ENCODE measurements around the gene ZSCAN23.
"Not testable (repeated sequence)": the region's sequence is repeated elsewhere in the genome, so short reads cannot be mapped to it uniquely, and the experiment has no call there.

DNA sequence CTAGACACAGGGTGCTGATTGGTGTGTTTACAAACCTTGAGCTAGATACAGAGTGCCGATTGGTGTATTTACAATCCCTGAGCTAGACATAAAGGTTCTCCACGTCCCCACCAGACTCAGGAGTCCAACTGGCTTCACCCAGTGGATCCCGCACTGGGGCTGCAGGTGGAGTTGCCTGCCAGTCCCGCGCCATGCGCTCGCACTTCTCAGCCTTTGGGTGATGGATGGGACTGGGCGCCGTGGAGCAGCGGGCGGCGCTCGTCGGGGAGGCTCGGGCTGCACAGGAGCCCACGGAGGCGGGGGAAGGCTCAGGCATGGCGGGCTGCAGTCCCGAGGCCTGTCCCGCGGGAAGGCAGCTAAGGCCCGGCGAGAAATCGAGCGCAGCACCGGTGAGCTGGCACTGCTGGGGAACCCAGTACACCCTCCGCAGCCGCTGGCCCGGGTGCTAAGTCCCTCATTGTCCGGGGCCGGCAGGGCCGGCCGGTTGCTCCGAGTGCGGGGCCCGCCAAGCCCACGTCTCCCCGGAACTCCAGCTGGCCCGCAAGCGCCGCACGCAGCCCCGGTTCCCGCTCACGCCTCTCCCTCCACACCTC is 26.0 kb upstream of the ZSCAN23 start:
- TF ChIP-seq, protein P1, sequence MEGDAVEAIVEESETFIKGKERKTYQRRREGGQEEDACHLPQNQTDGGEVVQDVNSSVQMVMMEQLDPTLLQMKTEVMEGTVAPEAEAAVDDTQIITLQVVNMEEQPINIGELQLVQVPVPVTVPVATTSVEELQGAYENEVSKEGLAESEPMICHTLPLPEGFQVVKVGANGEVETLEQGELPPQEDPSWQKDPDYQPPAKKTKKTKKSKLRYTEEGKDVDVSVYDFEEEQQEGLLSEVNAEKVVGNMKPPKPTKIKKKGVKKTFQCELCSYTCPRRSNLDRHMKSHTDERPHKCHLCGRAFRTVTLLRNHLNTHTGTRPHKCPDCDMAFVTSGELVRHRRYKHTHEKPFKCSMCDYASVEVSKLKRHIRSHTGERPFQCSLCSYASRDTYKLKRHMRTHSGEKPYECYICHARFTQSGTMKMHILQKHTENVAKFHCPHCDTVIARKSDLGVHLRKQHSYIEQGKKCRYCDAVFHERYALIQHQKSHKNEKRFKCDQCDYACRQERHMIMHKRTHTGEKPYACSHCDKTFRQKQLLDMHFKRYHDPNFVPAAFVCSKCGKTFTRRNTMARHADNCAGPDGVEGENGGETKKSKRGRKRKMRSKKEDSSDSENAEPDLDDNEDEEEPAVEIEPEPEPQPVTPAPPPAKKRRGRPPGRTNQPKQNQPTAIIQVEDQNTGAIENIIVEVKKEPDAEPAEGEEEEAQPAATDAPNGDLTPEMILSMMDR (IDR thresholded peaks at IDR 0.05) = not testable (repeated sequence)
- TF ChIP-seq POLR2AphosphoS5, POLR2A (IDR thresholded peaks at IDR 0.05): not testable (repeated sequence)

Data from prostate gland (tissue), 2 donors.